OCI-LY3 (cell line): ENCODE measurements around the gene MRC1.

Experiments
- EZH2phosphoT487 ChIP-seq: fragments of 200-600 bp; shearing (Covaris generic); IDR thresholded peaks from 2 replicates; pipeline ENCODE4 v1.6.1; 2018; ENCODE audit warnings: antibody characterized with exemption, mixed run types, low read depth
- TF ChIP-seq, protein P1 (sequence below): fragments of 200-600, 300-600 bp; sonication (generic); IDR thresholded peaks from 2 replicates; pipeline ENCODE4 v1.5.1; 2014; ENCODE audit warnings: antibody characterized with exemption, low read length, low read depth

DNA sequence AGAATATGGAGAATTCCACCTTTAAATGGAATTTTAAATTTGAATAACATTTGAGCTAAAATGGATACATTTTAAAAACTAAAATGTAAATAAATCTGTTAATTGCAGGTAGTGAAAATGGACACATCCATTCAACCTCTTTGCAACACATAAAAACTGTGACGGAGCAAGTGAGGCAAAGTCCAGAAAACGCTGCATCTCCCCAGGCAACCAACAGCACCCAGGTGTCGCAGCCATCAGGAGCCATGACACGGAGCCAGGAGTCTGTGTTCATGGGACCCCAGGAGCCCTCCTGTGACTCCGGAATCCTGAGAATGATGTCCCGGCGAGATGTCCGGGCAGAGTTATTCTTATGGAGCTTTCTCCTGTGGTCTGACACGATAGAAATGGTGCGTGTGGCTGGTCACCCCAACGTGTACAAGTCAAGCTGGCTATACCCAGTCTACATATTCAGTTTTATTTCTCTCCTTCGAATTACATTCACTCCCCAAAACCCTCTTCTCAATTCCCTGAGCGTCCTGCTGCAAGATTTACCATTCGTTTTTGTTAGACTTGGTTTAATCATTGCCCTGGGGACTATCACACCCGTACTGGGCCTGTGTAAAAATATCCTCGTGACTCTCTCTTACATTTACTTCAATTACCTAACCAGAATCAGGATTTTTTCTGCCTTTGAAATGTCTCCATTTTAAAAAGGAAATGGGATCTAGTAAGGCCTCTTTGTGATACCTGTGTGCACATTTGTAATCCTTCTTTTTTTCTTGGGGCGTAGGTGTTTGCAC, 13.1 kb upstream of the MRC1 start:
- TF ChIP-seq, protein P1, sequence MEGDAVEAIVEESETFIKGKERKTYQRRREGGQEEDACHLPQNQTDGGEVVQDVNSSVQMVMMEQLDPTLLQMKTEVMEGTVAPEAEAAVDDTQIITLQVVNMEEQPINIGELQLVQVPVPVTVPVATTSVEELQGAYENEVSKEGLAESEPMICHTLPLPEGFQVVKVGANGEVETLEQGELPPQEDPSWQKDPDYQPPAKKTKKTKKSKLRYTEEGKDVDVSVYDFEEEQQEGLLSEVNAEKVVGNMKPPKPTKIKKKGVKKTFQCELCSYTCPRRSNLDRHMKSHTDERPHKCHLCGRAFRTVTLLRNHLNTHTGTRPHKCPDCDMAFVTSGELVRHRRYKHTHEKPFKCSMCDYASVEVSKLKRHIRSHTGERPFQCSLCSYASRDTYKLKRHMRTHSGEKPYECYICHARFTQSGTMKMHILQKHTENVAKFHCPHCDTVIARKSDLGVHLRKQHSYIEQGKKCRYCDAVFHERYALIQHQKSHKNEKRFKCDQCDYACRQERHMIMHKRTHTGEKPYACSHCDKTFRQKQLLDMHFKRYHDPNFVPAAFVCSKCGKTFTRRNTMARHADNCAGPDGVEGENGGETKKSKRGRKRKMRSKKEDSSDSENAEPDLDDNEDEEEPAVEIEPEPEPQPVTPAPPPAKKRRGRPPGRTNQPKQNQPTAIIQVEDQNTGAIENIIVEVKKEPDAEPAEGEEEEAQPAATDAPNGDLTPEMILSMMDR: no peak
- no peak for TF ChIP-seq EZH2phosphoT487
